Measurements from ENCODE around the gene MTMR6.

Gene MTMR6

GRCh38 chr13:25280396-25280795 is 6.9 kb downstream of the MTMR6 start:
- DNase-seq (ENCODE audit: low read depth in 2 of 2), result no peak

GRCh38 chr13:25276748-25277147 is 10.5 kb downstream of the MTMR6 start:
- no peak for DNase-seq (ENCODE audit: low read depth in 2 of 2)

- DNase-seq (ENCODE audit: low read depth in 2 of 2), result no peak
Observed at GRCh38 chr13:25268561-25268960, 18.7 kb downstream of the MTMR6 start.

- no peak for DNase-seq (ENCODE audit: low read depth in 2 of 2)
Observed at GRCh38 chr13:25267715-25268114, 19.6 kb downstream of the MTMR6 start.

- DNase-seq (ENCODE audit: low read depth in 2 of 2), result no peak
Observed at GRCh38 chr13:25266706-25267105, 20.6 kb downstream of the MTMR6 start.

GRCh38 chr13:25262261-25262660 is 25.0 kb downstream of the MTMR6 start:
- no peak for DNase-seq (ENCODE audit: low read depth in 2 of 2)

- no peak for DNase-seq (ENCODE audit: low read depth in 2 of 2)
Observed at GRCh38 chr13:25253702-25254101, 33.6 kb downstream of the MTMR6 start.

GRCh38 chr13:25252752-25253151 is 34.5 kb downstream of the MTMR6 start:
- no peak for DNase-seq (ENCODE audit: low read depth in 2 of 2)

- DNase-seq (ENCODE audit: low read depth in 2 of 2), result no peak
Observed at GRCh38 chr13:25252225-25252624, 35.1 kb downstream of the MTMR6 start.

- no peak for DNase-seq (ENCODE audit: low read depth in 2 of 2)
Observed at GRCh38 chr13:25249001-25249543, 38.2 kb downstream of the MTMR6 start.

GRCh38 chr13:25248071-25248470 is 39.2 kb downstream of the MTMR6 start:
- DNase-seq (ENCODE audit: low read depth in 2 of 2), result no peak

GRCh38 chr13:25247360-25247759 is 39.9 kb downstream of the MTMR6 start:
- DNase-seq (ENCODE audit: low read depth in 2 of 2), result no peak

GRCh38 chr13:25244123-25244522 is 43.2 kb downstream of the MTMR6 start:
- DNase-seq (ENCODE audit: low read depth in 2 of 2), result no peak

- DNase-seq (ENCODE audit: low read depth in 2 of 2), result no peak
Observed at GRCh38 chr13:25242956-25243355, 44.3 kb downstream of the MTMR6 start.

GRCh38 chr13:25241007-25241406 is 46.3 kb downstream of the MTMR6 start:
- DNase-seq (ENCODE audit: low read depth in 2 of 2), result no peak

- no peak for DNase-seq (ENCODE audit: low read depth in 2 of 2)
Observed at GRCh38 chr13:25237083-25237482, 50.2 kb downstream of the MTMR6 start.

- DNase-seq (ENCODE audit: low read depth in 2 of 2), result no peak
Observed at GRCh38 chr13:25233861-25234260, 53.4 kb downstream of the MTMR6 start.

GRCh38 chr13:25232937-25233515 is 54.3 kb downstream of the MTMR6 start:
- DNase-seq (ENCODE audit: low read depth in 2 of 2), result no peak

GRCh38 chr13:25231517-25231916 is 55.8 kb downstream of the MTMR6 start:
- no peak for DNase-seq (ENCODE audit: low read depth in 2 of 2)

- DNase-seq (ENCODE audit: low read depth in 2 of 2), result no peak
Observed at GRCh38 chr13:25227690-25228089, 59.6 kb downstream of the MTMR6 start.

GRCh38 chr13:25225970-25226369 is 61.3 kb downstream of the MTMR6 start:
- no peak for DNase-seq (ENCODE audit: low read depth in 2 of 2)

GRCh38 chr13:25224151-25224550 is 63.1 kb downstream of the MTMR6 start:
- DNase-seq (ENCODE audit: low read depth in 2 of 2), result no peak

GRCh38 chr13:25222740-25223139 is 64.5 kb downstream of the MTMR6 start:
- no peak for DNase-seq (ENCODE audit: low read depth in 2 of 2)

GRCh38 chr13:25218019-25218418 is 69.3 kb downstream of the MTMR6 start:
- no peak for DNase-seq (ENCODE audit: low read depth in 2 of 2)
